ENCODE results near the gene PTPRE.

Gene PTPRE

DNA sequence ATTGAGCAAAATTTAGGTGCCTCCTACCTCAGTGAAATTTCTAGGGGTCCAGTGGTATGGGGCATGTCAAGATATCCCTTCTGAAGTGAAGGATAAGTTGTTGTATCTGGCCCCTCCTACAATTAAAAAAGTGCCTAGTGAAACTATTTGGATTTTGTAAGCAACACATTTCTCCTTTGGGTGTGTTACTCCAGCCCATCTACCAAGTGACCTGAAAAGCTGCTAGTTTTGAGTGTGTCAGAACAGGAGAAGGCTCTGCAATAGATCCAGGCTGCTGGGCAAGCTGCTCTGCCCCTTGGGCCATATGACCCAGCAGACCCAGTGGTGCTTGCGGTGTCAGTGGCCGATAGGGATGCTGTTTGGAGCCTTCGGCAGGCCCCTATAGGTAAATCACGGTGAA is 46.0 kb downstream of the PTPRE start:
- TF ChIP-seq, protein P1, sequence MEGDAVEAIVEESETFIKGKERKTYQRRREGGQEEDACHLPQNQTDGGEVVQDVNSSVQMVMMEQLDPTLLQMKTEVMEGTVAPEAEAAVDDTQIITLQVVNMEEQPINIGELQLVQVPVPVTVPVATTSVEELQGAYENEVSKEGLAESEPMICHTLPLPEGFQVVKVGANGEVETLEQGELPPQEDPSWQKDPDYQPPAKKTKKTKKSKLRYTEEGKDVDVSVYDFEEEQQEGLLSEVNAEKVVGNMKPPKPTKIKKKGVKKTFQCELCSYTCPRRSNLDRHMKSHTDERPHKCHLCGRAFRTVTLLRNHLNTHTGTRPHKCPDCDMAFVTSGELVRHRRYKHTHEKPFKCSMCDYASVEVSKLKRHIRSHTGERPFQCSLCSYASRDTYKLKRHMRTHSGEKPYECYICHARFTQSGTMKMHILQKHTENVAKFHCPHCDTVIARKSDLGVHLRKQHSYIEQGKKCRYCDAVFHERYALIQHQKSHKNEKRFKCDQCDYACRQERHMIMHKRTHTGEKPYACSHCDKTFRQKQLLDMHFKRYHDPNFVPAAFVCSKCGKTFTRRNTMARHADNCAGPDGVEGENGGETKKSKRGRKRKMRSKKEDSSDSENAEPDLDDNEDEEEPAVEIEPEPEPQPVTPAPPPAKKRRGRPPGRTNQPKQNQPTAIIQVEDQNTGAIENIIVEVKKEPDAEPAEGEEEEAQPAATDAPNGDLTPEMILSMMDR (IDR thresholded peaks at IDR 0.05; ENCODE audit: control extremely low read depth, extremely low read depth, low read depth, missing control alignments) = no peak
- ChIA-PET CTCF (interaction anchor here (1.6 kb wide), 1 partner anchor 58 kb away, joined by 3 read pairs; no protein-coding TSS in a partner anchor), POLR2A (no interaction called here)
- no peak for DNase-seq (ENCODE audit: extremely low spot score)

DNA sequence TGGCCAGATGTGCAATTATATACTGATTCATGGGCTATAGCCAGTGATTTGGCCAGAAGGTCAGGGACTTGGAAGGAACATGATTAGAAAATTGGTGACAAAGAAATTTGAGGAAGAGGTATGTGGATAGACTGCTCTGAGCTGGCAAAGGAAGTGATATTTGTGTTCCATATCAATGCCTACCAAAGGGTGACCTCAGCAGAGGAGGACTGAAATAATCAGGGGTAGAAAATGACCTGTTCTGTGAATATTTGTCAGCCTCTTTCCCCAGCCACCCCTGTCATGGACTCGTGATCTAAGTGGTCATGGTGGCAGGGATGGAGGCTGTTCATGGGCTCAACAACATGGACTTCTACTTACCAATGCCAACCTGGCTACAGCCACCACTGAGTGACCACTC is 47.0 kb downstream of the PTPRE start:
- DNase-seq (ENCODE audit: extremely low spot score) = no peak
- ChIA-PET POLR2A (no interaction called here), CTCF (no interaction called here)
- TF ChIP-seq, protein P1 (IDR thresholded peaks at IDR 0.05; ENCODE audit: control extremely low read depth, extremely low read depth, low read depth, missing control alignments) = no peak

DNA sequence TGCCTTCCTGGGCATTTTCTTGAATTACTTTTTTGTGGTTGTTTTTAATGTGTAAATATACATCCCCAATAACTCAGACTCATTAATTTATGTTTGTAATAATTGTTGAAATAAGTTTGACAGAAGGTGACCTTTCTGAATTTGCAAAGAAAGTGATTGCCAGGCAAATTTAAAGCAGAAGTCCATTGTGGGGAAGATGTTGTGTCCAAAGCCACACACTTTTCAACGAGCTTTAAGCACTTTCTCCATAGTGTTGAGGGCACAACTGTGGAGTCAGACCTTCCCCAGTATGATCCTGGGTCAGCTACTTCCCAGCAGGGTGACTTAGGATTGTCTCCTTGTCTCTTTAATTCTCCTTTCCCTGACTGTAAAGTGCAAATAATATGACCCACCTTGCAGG is 52.5 kb downstream of the PTPRE start:
- ChIA-PET CTCF (interaction anchor here (1.5 kb wide), 1 partner anchor 54 kb away, joined by 3 read pairs; no protein-coding TSS in a partner anchor), POLR2A (no interaction called here)
- DNase-seq (ENCODE audit: extremely low spot score) = no peak
- TF ChIP-seq, protein P1 (IDR thresholded peaks at IDR 0.05; ENCODE audit: control extremely low read depth, extremely low read depth, low read depth, missing control alignments) = no peak

DNA sequence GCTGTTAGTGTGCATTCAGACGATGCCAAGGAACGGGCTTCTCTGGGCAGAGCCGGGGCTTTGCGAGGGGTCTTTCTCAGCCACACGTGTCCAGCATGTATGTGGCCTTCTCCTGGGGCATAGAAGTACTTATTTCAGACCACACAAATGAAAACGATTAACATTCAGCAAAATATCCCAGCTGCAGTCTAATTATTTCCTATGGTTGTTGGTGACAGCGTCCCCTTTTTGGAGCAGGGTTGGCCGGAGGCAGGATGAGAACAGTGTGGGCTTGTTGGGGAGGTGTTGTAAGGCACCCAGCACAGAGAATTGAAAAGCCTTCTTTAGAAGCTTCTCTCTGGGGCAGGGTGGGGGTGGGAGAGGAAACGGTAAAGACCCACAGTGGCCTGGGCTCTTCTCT is 54.2 kb downstream of the PTPRE start:
- TF ChIP-seq, protein P1 (IDR thresholded peaks at IDR 0.05; ENCODE audit: control extremely low read depth, extremely low read depth, low read depth, missing control alignments) = no peak
- ChIA-PET CTCF (no interaction called here), POLR2A (no interaction called here)
- no peak for DNase-seq (ENCODE audit: extremely low spot score)

DNA sequence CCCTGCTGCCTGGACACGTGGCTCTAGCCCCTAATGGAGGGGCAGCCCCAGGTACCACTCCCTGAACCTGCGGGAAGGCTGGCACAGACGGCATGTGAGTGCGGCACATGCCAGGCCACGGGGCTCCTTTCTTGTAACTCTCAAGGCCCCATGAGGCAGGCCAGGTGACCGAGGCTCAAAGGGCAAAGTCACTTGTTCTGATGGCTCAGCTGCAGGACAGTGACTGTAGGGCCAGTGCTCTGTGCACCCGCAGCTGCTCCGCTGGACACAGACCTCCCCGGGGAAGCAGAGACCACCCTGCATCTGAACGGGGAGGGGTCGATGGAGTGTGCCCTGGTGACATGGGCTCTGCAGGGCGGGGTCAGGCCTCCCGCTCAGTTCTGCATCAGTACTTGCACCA is 55.3 kb downstream of the PTPRE start:
- CTCF ChIA-PET = no interaction called here
- no peak for DNase-seq (ENCODE audit: extremely low spot score)

DNA sequence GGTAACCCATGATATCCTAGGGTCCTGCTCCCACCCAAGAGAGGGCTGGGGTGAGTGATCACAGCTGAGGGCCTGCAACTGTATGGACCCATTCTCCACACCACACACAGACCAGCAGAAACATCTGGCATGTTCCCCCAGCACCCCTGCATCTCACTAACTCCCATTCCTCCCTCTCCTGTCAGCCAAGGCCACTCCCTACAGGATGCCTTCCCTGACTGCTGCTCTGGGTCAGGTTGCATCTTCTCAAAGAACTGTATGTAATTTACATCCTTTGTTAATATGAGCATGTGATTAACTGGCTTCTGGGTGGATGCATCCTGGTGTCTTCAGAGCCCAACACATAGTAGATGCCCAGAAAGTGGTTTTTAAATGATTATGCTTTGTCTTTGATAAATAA is 56.2 kb downstream of the PTPRE start:
- POLR2A ChIA-PET = no interaction called here
- CTCF ChIA-PET = no interaction called here
- TF ChIP-seq, protein P1 (IDR thresholded peaks at IDR 0.05; ENCODE audit: control extremely low read depth, extremely low read depth, low read depth, missing control alignments) = no peak
- DNase-seq (ENCODE audit: extremely low spot score) = no peak

More for the DNA sequence above, 55.3 kb downstream of the PTPRE start:
- TF ChIP-seq, protein P1 (IDR thresholded peaks at IDR 0.05; ENCODE audit: control extremely low read depth, extremely low read depth, low read depth, missing control alignments) = no peak
- POLR2A ChIA-PET = no interaction called here

DNA sequence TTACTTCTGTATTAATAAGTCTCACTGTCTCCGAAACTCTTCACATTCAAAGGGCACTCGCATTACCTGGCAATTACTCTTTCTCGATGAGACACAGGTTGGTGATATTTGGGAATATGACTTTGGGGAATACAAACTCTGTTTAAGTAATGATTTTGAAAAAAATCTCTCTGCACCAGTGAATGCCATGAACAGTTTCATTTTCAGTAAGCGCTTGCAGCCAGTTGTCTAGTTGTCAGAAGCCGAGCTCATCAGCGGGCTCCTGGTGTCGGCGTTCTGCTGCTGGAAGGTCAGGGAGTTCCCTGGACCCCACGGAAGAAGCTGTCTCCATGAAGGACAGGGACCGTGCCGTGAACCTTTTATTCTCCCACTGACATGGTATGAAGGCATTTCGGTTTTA is 57.7 kb downstream of the PTPRE start:
- DNase-seq (ENCODE audit: extremely low spot score) = no peak
- CTCF ChIA-PET = no interaction called here
- POLR2A ChIA-PET = no interaction called here
- TF ChIP-seq, protein P1 (IDR thresholded peaks at IDR 0.05; ENCODE audit: control extremely low read depth, extremely low read depth, low read depth, missing control alignments) = no peak
